Sigmoid colon (tissue), 7 donors: ENCODE results near the gene XYLT1. TPM values are rescaled to one million over a fixed set of nuclear protein-coding genes. Genes with fewer than 3 reads are reported as not detected.

Source experiments
- DNase-seq: peaks from one replicate; pipeline ENCODE4 v3.0.0-alpha.2; 2019
- H3K27ac ChIP-seq, 4 donors: fragments of 200-600 bp; sonication (generic); one replicate each; pipeline ENCODE4 v1.5.1; 2016 to 2019; ENCODE audit warnings: mild to moderate bottlenecking in 1 of 4
- H3K27me3 ChIP-seq, 3 donors: fragments of 200-600 bp; sonication (generic); one replicate each; pipeline ENCODE4 v1.5.1; 2019; ENCODE audit warnings: mild to moderate bottlenecking in 1 of 3
- H3K36me3 ChIP-seq, 4 donors: fragments of 200-600 bp; sonication (generic); one replicate each; pipeline ENCODE4 v1.5.1; 2016 to 2019
- H3K4me1 ChIP-seq, 4 donors: fragments of 200-600 bp; sonication (generic); one replicate each; pipeline ENCODE4 v1.5.1; 2017 to 2019
- H3K4me3 ChIP-seq, 4 donors: fragments of 200-600 bp; sonication (generic); one replicate each; pipeline ENCODE4 v1.5.1; 2017 to 2019; ENCODE audit warnings: mild to moderate bottlenecking in 2 of 4, moderate library complexity in 1 of 4
- H3K9me3 ChIP-seq, 4 donors: fragments of 200-600 bp in 3 of 4; sonication (generic) in 3 of 4; one replicate each; pipeline versions ENCODE4 v1.5.1 to v1.6.1; 2013 to 2019
- EP300 ChIP-seq, 4 donors: sonication (generic); formaldehyde crosslinking; IDR thresholded peaks; one replicate each; pipeline ENCODE4 v1.6.1; 2017; ENCODE audit warnings: antibody characterized with exemption in 4 of 4
- POLR2A ChIP-seq, 2 donors: fragments of 450-650 bp; IDR thresholded peaks; one replicate each; pipeline ENCODE4 v1.6.1; 2016; ENCODE audit warnings: antibody characterized with exemption in 2 of 2, mild to moderate bottlenecking in 2 of 2, moderate library complexity in 2 of 2
- POLR2AphosphoS5 ChIP-seq, 4 donors: sonication (generic); formaldehyde crosslinking; IDR thresholded peaks; one replicate each; pipeline ENCODE4 v1.6.1; 2017; ENCODE audit warnings: antibody characterized with exemption in 4 of 4
- WGBS, 2 donors: extraction: QIAGEN DNeasy Blood & Tissue Kit; methylation state at CpG; one replicate each; pipeline ENCODE4 v1.1.7; 2013; 5-methylcytosine and 5-hydroxymethylcytosine counted together
- intact Hi-C: fragments of 100-400 bp; cut with DNase I; formaldehyde crosslinking; loops from one replicate; pipeline ENCODE4 v1.15.1; 2023
- polyA plus RNA-seq, 3 donors: library from polyadenylated mRNA; stranded (reverse); fragments of 200-250 nt; gene quantifications; one replicate each; pipeline ENCODE4 v1.2.3, GENCODE V29; 2013
- total RNA-seq, 4 donors: library from RNA; depleted of rRNA; stranded (reverse); fragments of >200 nt; gene quantifications; one replicate each; pipeline ENCODE4 v1.1.0, GENCODE V29; 2016
- TF ChIP-seq, protein P1 (sequence below), 4 experiments: fragments of 450-650 bp in 3 of 4; fragments of 200-600 bp in 1 of 4; IDR thresholded peaks; one replicate each; pipeline ENCODE4 v1.5.1; 2016 to 2019; ENCODE audit warnings: antibody characterized with exemption in 4 of 4, mild to moderate bottlenecking in 3 of 4, moderate library complexity in 2 of 4
- donor health status: healthy with polysubstance abuse.
- donor health status: Bipolar disorder and iron deficiency.
- donor health status: healthy.

Gene XYLT1
- total and polyA plus RNA-seq, 7 donors, result 0.60 to 33.2 (median 23.0) TPM

DNA sequence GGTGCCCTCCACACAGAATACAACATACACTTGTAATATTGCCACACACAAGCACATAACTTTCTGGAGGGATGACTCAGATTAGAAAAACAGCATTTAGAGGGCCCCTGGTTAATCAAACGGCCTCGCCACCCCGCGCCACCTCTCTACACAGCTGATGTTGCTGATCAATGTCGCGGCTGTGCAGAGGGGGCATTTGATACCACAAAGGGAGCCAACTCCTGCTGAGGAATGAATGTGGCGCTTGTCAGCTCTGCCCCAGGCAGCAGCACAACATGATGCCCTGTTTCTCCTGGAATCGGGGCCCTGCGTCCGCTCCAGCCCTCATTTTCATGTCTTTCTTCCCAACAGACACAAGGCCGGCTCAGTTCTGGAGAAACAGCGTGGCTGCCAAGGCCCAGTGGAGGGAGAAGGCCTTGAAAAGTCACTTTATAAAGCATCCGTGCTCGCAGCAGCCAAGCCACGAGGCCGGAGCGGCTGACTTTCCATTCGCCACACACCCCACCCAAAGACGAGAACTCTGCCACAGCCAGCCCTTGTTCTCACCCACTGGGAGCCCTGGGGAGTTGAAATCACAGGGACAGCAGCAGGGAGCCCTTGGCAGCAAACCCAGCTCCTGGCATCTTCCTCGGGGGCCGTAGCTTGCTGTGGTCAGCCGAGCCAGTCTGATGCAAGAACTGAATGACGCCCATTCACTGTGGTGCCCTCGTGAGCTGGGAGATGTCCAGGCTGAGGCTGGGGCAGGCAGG is 65.6 kb downstream of the XYLT1 start:
- WGBS, 2 donors, result 88 to 91% methylated on average over 24 of the region's 24 CpGs
- Histone ChIP-seq H3K4me3 (no peak overlapping the region), H3K27ac (peak overlapping the region; percentile 85 to 97 (median 92)), H3K9me3 (no peaks in the 10 kb centered on the region), H3K36me3 (no peaks in the 10 kb centered on the region), H3K27me3 (no peaks in the 10 kb centered on the region), H3K4me1 (peaks cover 0 to 64% (median 52%) of the 10 kb centered on the region in 4 donors)
- intact Hi-C loops, result loop anchor here (2.0 to 5.0 kb wide), 3 partner anchors 62 to 183 kb away; no protein-coding TSS in a partner anchor
- TF ChIP-seq POLR2AphosphoS5 (IDR thresholded peaks at IDR 0.05), result peak; percentile 65 to 83 (median 78)
- TF ChIP-seq POLR2A (IDR thresholded peaks at IDR 0.05), result no peak
- TF ChIP-seq EP300 (IDR thresholded peaks at IDR 0.05), result peak; percentile 62 to 93 (median 92)
- peak; percentile 97 for DNase-seq

DNA sequence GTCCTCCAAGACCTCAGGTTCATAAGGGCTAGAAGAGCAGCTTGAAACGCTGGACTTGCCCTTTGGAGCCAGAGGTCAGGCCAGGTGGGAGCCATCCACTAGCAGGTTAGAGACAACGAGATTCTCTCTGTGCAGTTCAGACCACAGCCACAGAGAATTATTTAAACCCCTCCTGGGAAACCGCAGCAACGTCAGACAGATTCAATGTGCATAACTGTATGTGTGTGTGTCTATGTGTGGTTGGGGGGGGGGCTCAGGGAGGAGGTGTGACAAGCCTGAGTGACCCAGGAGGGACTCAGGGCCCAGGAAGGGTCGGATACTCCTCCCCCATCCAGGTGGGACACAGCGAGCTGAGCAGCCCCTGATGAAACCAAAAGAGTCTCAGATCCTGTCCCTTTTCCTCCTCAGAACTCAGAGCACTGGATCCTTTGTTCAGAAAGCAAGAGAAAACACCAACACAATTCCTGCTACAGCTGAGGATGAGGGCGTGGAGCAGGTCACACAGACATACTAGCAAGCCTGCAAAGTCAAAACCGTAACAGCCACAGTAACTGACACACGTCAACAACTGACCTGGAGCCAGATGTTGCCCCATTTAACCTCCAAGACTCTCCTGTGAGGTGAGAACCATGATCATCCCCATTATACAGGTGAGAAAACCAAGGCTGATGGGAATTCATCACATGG is 66.8 kb downstream of the XYLT1 start:
- Histone ChIP-seq H3K36me3 (no peaks in the 10 kb centered on the region), H3K4me1 (peaks cover 0 to 64% (median 52%) of the 10 kb centered on the region in 4 donors), H3K27ac (peak overlapping the region; percentile 85 to 97 (median 92)), H3K4me3 (no peak overlapping the region), H3K27me3 (no peaks in the 10 kb centered on the region), H3K9me3 (no peaks in the 10 kb centered on the region)
- intact Hi-C loops, result loop anchor here (2.0 kb wide), 1 partner anchor 91 kb away; no protein-coding TSS in a partner anchor
- 88 to 91% methylated on average over 9 of the region's 9 CpGs for WGBS, 2 donors
- no peak for TF ChIP-seq EP300 (IDR thresholded peaks at IDR 0.05)
- no peak for TF ChIP-seq POLR2AphosphoS5 (IDR thresholded peaks at IDR 0.05)
- TF ChIP-seq, protein P1, sequence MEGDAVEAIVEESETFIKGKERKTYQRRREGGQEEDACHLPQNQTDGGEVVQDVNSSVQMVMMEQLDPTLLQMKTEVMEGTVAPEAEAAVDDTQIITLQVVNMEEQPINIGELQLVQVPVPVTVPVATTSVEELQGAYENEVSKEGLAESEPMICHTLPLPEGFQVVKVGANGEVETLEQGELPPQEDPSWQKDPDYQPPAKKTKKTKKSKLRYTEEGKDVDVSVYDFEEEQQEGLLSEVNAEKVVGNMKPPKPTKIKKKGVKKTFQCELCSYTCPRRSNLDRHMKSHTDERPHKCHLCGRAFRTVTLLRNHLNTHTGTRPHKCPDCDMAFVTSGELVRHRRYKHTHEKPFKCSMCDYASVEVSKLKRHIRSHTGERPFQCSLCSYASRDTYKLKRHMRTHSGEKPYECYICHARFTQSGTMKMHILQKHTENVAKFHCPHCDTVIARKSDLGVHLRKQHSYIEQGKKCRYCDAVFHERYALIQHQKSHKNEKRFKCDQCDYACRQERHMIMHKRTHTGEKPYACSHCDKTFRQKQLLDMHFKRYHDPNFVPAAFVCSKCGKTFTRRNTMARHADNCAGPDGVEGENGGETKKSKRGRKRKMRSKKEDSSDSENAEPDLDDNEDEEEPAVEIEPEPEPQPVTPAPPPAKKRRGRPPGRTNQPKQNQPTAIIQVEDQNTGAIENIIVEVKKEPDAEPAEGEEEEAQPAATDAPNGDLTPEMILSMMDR (IDR thresholded peaks at IDR 0.05), result no peak
- no peak for TF ChIP-seq POLR2A (IDR thresholded peaks at IDR 0.05)
- no peak for DNase-seq

DNA sequence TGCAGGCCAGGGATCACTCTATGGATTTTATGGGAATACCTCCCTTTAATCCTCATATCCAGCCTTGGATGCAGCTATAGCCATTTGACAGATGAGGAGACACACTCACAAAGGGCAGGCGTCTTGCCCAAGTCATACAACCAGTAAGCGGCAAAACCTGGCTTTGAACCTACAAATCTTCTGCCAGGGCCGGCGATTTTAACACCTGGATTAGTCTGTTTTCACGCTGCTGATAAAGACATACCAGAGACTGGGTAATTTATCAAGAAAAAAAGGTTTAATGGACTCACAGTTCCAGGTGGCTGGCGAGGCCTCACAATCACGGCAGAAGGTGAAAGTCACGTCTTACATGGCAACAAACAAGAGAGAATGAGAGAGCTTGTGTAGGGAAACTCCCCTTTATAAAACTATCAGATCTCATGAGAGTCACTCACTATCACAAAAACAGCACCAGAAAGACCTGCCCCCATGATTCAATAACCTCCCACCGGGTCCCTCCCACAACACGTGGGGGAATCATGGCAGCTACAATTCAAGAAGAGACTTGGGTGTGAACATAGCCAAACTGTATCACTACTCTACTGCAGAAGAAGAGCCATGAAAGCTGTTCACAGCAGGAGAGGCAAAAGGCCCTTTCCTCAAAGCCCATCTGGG is 67.5 kb downstream of the XYLT1 start:
- Histone ChIP-seq H3K9me3 (no peaks in the 10 kb centered on the region), H3K36me3 (no peaks in the 10 kb centered on the region), H3K4me1 (peaks cover 0 to 62% (median 51%) of the 10 kb centered on the region in 4 donors), H3K4me3 (no peak overlapping the region), H3K27ac (peak overlapping the region; percentile 85 to 97 (median 92)), H3K27me3 (no peaks in the 10 kb centered on the region)
- WGBS, 2 donors, result 90 to 91% methylated on average over 10 of the region's 10 CpGs
- intact Hi-C loops, result no loop called here
- TF ChIP-seq POLR2AphosphoS5 (IDR thresholded peaks at IDR 0.05), result peak in 2 of 4 donors; percentile 17 to 29
- no peak for TF ChIP-seq POLR2A (IDR thresholded peaks at IDR 0.05)
- DNase-seq, result no peak

DNA sequence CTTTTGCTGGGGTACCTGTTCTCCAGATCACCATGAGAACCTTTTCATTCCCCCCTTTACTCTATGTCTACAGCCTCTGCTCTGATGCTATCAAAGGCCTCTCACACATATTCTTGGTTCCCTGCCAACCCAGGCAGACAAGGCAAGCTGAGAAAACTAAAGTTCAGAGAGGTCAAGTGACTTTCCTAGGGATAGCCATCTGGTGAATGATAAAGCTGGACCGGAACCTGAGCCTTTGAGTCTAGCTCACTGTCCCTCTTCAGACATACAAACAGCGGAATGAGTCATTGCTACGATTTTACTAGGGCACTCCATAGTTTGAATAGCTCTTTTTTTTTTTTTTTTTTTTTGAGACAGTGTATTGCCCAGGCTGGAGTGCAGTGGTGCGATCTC is 73.3 kb downstream of the XYLT1 start:
- WGBS, 2 donors, result 11 to 59% methylated on average over 4 of the region's 4 CpGs
- Histone ChIP-seq H3K4me1 (peaks cover 0 to 60% (median 46%) of the 10 kb centered on the region in 4 donors), H3K27me3 (no peaks in the 10 kb centered on the region), H3K9me3 (no peaks in the 10 kb centered on the region), H3K27ac (peak overlapping the region; percentile 65 to 97 (median 82)), H3K4me3 (no peak overlapping the region), H3K36me3 (no peaks in the 10 kb centered on the region)
- intact Hi-C loops, result no loop called here
- DNase-seq, result no peak
- TF ChIP-seq EP300 (IDR thresholded peaks at IDR 0.05) (no peak), POLR2AphosphoS5 (IDR thresholded peaks at IDR 0.05) (peak; percentile 9 to 62 (median 57))

DNA sequence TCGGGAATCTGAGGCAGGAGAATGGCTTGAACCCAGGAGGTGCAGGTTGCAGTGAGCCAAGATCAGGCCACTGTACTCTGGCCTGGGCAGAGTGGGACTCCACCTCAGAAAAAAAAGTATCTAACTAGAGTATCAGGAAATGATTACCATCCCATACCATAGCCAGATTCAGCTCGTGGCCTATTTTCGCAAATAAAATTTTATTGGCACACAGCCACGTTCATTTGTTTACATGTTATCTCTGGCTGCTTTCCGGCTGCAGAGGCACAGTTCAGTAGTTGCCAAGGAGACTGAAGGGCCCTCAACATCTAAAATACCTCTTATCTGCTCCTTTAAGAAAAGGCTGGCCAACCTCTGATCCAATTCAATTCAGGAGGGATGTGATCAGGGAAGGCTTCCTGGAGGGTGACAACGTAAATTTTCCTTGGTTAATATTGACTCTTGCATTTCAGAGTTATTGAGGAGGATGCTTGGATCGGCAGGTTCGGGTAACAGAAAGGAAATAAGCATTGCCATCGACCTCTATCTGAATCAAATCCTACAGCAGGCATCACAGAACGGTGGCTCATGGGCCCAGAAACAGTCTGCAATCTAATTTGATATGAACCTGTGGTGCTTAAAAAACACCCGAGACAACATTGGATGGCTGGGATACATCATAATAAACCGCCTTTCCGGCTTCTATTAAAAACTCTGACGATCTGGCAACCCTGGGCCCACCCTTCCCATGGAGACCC is 73.8 kb downstream of the XYLT1 start:
- Histone ChIP-seq H3K27me3 (no peaks in the 10 kb centered on the region), H3K36me3 (no peaks in the 10 kb centered on the region), H3K9me3 (no peaks in the 10 kb centered on the region), H3K4me3 (no peak overlapping the region), H3K27ac (peak overlapping the region; percentile 65 to 97 (median 82)), H3K4me1 (peaks cover 0 to 61% (median 46%) of the 10 kb centered on the region in 4 donors)
- intact Hi-C loops, result no loop called here
- 13 to 48% methylated on average over 14 of the region's 14 CpGs for WGBS, 2 donors
- no peak for DNase-seq
- TF ChIP-seq EP300 (IDR thresholded peaks at IDR 0.05) (peak in 1 of 4 donors; percentile 10), POLR2AphosphoS5 (IDR thresholded peaks at IDR 0.05) (peak in 2 of 4 donors; percentile 39 to 56)
- TF ChIP-seq, protein P1 (IDR thresholded peaks at IDR 0.05), result no peak
